Measurements from ENCODE around the gene DUOXA1.
"Not testable (repeated sequence)": the region's sequence is repeated elsewhere in the genome, so short reads cannot be mapped to it uniquely, and the experiment has no call there.

- TF ChIP-seq CTCF, POLR2A, EP300 (IDR thresholded peaks at IDR 0.05): not testable (repeated sequence)
Measured at GRCh38 chr15:45075440-45076320, 54.0 kb downstream of the DUOXA1 start.

All from ovary (tissue), 3 donors.